ENCODE data around the gene MED7. TPM values are rescaled to one million over a fixed set of nuclear protein-coding genes. Genes with fewer than 3 reads are reported as not detected.

MED7 gene
- total and polyA plus RNA-seq, 10 of the 15 experiments (the other 5 are each of a cell fraction or from before 2014, with no cell fraction given) = 9.3 to 47.7 (median 22.7) TPM

DNA sequence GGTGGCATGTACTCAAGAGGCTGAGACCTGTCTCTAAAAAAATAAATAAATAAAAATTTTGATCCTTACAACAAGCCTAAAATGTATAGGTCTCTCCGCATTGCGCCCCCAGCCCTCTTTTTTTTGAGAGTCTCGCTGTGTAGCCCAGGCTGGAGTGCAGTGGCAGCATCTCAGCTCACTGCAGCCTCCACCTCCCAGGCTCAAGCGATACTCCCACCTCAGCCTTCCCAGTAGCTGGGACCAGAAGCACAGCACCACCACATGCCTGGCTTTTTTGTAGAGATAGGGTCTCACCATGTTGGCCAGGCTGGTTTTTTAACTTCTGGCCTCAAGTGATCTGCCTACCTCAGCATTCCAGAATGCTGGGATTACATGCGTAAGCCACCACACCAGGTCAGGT, 25.6 kb upstream of the MED7 start (continued):
- no peak for TF ChIP-seq CREB1 (IDR thresholded peaks at IDR 0.05; ENCODE audit: low read depth)
- TF ChIP-seq STAT3 (IDR thresholded peaks at IDR 0.05; ENCODE audit: low read depth, low read length) = no peak
- TF ChIP-seq ASH2L (IDR thresholded peaks at IDR 0.05; ENCODE audit: borderline replicate concordance, low read depth) = no peak
- no peak for TF ChIP-seq EGR1 (IDR thresholded peaks at IDR 0.05; ENCODE audit: borderline replicate concordance in 1 of 2, low read depth in 2 of 2, low read length in 2 of 2)
- no peak for TF ChIP-seq KDM1A (IDR thresholded peaks at IDR 0.05; ENCODE audit: borderline replicate concordance)
- TF ChIP-seq ETV6 (conservative IDR thresholded peaks at IDR 0.05 in 1 of 2, IDR thresholded peaks at IDR 0.05 in 1 of 2; ENCODE audit: borderline replicate concordance in 1 of 2, low read depth in 1 of 2) = no peak
- no peak for TF ChIP-seq HSF1 (IDR thresholded peaks at IDR 0.05; ENCODE audit: low read depth, low read length)
- no peak for TF ChIP-seq FOS (IDR thresholded peaks at IDR 0.05; ENCODE audit: borderline replicate concordance, extremely low read depth, insufficient read length)
- TF ChIP-seq, protein P1, sequence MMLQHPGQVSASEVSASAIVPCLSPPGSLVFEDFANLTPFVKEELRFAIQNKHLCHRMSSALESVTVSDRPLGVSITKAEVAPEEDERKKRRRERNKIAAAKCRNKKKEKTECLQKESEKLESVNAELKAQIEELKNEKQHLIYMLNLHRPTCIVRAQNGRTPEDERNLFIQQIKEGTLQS (IDR thresholded peaks at IDR 0.05; ENCODE audit: borderline replicate concordance, extremely low read depth, low read depth, low read length) = no peak
- TF ChIP-seq MTA2 (IDR thresholded peaks at IDR 0.05; ENCODE audit: low read depth) = no peak

GRCh38 chr5:157167214-157167621, 24.6 kb upstream of the MED7 start:
- Histone ChIP-seq H4K20me1 (ENCODE audit: control insufficient read depth, insufficient read depth) (no peaks in the 10 kb centered on the region), H3K79me2 (ENCODE audit: control insufficient read depth, insufficient read depth, low read length) (no peaks in the 10 kb centered on the region), H3K4me2 (ENCODE audit: control insufficient read depth, insufficient read depth) (no peak overlapping the region; the same call in 1 of the 2 replicates), H3K9me3 (replicated peaks; ENCODE audit: control insufficient read depth, insufficient read depth, low read length) (peaks cover 8% of the 10 kb centered on the region; the same call in 2 of the 3 replicates), H3K9ac (ENCODE audit: control insufficient read depth, insufficient read depth, low read length) (no peak overlapping the region), H2AFZ (ENCODE audit: control insufficient read depth, low read depth, low read length) (peak overlapping the region; percentile 13), H3K27ac (ENCODE audit: control insufficient read depth, insufficient read depth) (no peak overlapping the region), H3K4me1 (ENCODE audit: control insufficient read depth, insufficient read depth, low read length) (peaks cover 10% of the 10 kb centered on the region), H3K4me3 (no peak overlapping the region), H3K27me3 (replicated peaks in 1 of 2; ENCODE audit: control insufficient read depth in 2 of 2, insufficient read depth in 2 of 2, low read length in 1 of 2) (no peaks in the 10 kb centered on the region; a peak in 1 of 4 replicates), H3K36me3 (ENCODE audit: control insufficient read depth in 2 of 2, insufficient read depth in 2 of 2, low read length in 1 of 2) (no peaks in the 10 kb centered on the region)
- in situ Hi-C loops (cut with MboI) (no loop called here), intact Hi-C loops (cut with micrococcal nuclease; ENCODE audit: unreplicated experiment) (no loop called here)
- WGBS (ENCODE audit: insufficient coverage, insufficient replicate concordance, low lambda C conversion rate, missing lambda C conversion rate) = 7% methylated on average over 4 of the region's 4 CpGs
- no TSS peak for BruUV-seq (replicated peaks)
- ChIA-PET POLR2A (interaction anchor here (0.8 to 2.4 kb wide), 9 partner anchors 11 to 116 kb away, joined by 3 to 20 read pairs (median 7); partner anchors contain the start of gene MED7), CTCF (interaction anchor here (0.7 to 4.1 kb wide), 11 partner anchors 10 to 146 kb away, joined by 3 to 29 read pairs (median 4); no protein-coding TSS in a partner anchor), SMC1A (ENCODE audit: uncharacterized antibody, unreplicated experiment) (interaction anchor here (0.6 to 6.4 kb wide), 23 partner anchors 9 to 105 kb away, joined by 3 to 47 read pairs (median 6); partner anchors contain the start of gene MED7), RAD21 (ENCODE audit: unreplicated experiment) (interaction anchor here (0.7 to 3.4 kb wide), 24 partner anchors 9 to 246 kb away, joined by 3 to 30 read pairs (median 5); partner anchors contain the start of gene MED7)
- peak; percentile 72 for ATAC-seq
- FAIRE-seq = no peak
- peak; percentile 16 for DNase-seq (ENCODE audit: low read depth, low spot score)
- TF ChIP-seq, protein P2, sequence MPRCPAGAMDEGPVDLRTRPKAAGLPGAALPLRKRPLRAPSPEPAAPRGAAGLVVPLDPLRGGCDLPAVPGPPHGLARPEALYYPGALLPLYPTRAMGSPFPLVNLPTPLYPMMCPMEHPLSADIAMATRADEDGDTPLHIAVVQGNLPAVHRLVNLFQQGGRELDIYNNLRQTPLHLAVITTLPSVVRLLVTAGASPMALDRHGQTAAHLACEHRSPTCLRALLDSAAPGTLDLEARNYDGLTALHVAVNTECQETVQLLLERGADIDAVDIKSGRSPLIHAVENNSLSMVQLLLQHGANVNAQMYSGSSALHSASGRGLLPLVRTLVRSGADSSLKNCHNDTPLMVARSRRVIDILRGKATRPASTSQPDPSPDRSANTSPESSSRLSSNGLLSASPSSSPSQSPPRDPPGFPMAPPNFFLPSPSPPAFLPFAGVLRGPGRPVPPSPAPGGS (IDR thresholded peaks at IDR 0.05; ENCODE audit: borderline replicate concordance, insufficient read depth, low read depth, low read length, poor library complexity, severe bottlenecking) = no peak
- TF ChIP-seq HDGF (IDR thresholded peaks at IDR 0.05) (no peak), EED (IDR thresholded peaks at IDR 0.05; ENCODE audit: low read depth) (no peak), SMAD1 (IDR thresholded peaks at IDR 0.05; ENCODE audit: low read depth, partially characterized antibody) (no peak), IKZF2 (IDR thresholded peaks at IDR 0.05) (peak; percentile 67), IKZF1 (conservative IDR thresholded peaks at IDR 0.05) (peak; percentile 51; the same call in 1 of the 2 replicates), DPF2 (IDR thresholded peaks at IDR 0.05) (0 out of 2 replicates have a peak, but pooled peaks have one; percentile 26), TARDBP (IDR thresholded peaks at IDR 0.05; ENCODE audit: borderline replicate concordance) (no peak)
- TF ChIP-seq, protein P3, sequence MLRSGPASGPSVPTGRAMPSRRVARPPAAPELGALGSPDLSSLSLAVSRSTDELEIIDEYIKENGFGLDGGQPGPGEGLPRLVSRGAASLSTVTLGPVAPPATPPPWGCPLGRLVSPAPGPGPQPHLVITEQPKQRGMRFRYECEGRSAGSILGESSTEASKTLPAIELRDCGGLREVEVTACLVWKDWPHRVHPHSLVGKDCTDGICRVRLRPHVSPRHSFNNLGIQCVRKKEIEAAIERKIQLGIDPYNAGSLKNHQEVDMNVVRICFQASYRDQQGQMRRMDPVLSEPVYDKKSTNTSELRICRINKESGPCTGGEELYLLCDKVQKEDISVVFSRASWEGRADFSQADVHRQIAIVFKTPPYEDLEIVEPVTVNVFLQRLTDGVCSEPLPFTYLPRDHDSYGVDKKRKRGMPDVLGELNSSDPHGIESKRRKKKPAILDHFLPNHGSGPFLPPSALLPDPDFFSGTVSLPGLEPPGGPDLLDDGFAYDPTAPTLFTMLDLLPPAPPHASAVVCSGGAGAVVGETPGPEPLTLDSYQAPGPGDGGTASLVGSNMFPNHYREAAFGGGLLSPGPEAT (IDR thresholded peaks at IDR 0.05; ENCODE audit: low read depth) = 0 out of 2 replicates have a peak, but pooled peaks have one; percentile 31

Data from GM12878 (cell line).